ENCODE data around the gene PMPCA.

The PMPCA gene

DNA sequence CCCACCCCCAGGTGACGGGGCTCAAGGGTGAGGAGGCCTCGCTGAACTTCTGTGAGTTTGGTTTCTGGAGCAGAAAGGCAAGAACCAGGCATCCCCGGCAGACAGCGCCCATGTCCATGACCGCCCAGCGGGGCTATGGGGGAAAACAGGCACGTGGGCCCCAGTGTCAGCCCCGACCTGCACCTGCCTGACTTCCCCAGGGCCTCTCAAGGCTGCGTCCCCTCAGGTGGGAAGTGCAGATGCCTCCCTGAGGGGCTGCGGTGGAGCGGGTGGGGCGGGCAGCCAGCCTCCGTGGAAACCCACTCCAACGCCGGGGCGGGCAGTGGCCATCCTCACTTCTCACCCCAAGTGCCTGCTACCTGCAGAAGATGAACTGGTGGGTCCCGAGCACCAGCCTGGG lies 30.1 kb upstream of the PMPCA start (continued):
- no peak for TF ChIP-seq ZNF398 (tag by site-specific recombination; IDR thresholded peaks at IDR 0.05)
- TF ChIP-seq ZNF791 (tag by site-specific recombination; IDR thresholded peaks at IDR 0.05), result no peak
- TF ChIP-seq ZNF654 (tag by site-specific recombination; IDR thresholded peaks at IDR 0.05; ENCODE audit: low read depth), result no peak
- TF ChIP-seq SP2 (tag by site-specific recombination; IDR thresholded peaks at IDR 0.05), result no peak
- TF ChIP-seq, protein P1, sequence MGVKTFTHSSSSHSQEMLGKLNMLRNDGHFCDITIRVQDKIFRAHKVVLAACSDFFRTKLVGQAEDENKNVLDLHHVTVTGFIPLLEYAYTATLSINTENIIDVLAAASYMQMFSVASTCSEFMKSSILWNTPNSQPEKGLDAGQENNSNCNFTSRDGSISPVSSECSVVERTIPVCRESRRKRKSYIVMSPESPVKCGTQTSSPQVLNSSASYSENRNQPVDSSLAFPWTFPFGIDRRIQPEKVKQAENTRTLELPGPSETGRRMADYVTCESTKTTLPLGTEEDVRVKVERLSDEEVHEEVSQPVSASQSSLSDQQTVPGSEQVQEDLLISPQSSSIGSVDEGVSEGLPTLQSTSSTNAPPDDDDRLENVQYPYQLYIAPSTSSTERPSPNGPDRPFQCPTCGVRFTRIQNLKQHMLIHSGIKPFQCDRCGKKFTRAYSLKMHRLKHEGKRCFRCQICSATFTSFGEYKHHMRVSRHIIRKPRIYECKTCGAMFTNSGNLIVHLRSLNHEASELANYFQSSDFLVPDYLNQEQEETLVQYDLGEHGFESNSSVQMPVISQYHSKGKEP (tag by site-specific recombination; IDR thresholded peaks at IDR 0.05), result no peak
- TF ChIP-seq ZNF701 (tag by site-specific recombination; IDR thresholded peaks at IDR 0.05), result no peak
- no peak for TF ChIP-seq ZNF747 (tag by site-specific recombination; IDR thresholded peaks at IDR 0.05)
- TF ChIP-seq GLIS1 (tag by site-specific recombination; IDR thresholded peaks at IDR 0.05), result no peak
- TF ChIP-seq ZNF175 (tag by site-specific recombination; IDR thresholded peaks at IDR 0.05), result no peak
- TF ChIP-seq HOXD13 (CRISPR knock-in tag; IDR thresholded peaks at IDR 0.05; ENCODE audit: borderline replicate concordance), result no peak
- TF ChIP-seq ZFP69B (tag by site-specific recombination; IDR thresholded peaks at IDR 0.05), result no peak
- TF ChIP-seq ZFP41 (tag by site-specific recombination; IDR thresholded peaks at IDR 0.05; ENCODE audit: borderline replicate concordance), result no peak
- TF ChIP-seq ZNF658 (tag by site-specific recombination; IDR thresholded peaks at IDR 0.05), result no peak
- no peak for TF ChIP-seq REPIN1 (tag by site-specific recombination; IDR thresholded peaks at IDR 0.05; ENCODE audit: low read depth)
- no peak for TF ChIP-seq ZSCAN18 (tag by site-specific recombination; IDR thresholded peaks at IDR 0.05)
- no peak for TF ChIP-seq ZNF248 (tag by site-specific recombination; IDR thresholded peaks at IDR 0.05)

DNA sequence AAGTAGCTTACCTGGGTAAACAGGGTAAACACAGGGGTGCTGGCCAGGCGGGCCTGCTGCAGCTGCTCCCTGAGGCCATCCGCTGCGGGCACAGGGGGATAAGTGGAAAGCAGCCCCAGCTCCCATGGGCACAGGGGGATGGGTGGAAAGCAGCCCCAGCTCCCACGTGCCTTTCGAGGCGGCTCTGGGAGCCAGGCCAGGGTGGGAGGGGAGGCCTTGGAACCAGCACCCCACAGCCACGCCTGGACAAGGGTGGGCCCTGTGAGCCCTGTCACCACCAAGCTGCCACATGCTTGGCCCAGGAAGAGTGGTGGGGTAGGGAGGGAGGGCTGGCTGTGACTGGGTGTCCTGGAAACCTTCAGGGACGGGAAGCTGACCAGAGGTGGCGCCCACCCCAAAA lies 29.1 kb upstream of the PMPCA start:
- CTCF ChIA-PET, result no interaction called here
- peaks cover 13 to 98% of the 10 kb centered on the region in 2 experiments for H3K36me3 ChIP-seq (ENCODE audit: control insufficient read depth in 2 of 2, insufficient read depth in 1 of 2, low read length in 2 of 2)
- no peak for TF ChIP-seq ZNF449 (tag by site-specific recombination; IDR thresholded peaks at IDR 0.05)
- TF ChIP-seq ZXDB (tag by site-specific recombination; IDR thresholded peaks at IDR 0.05), result no peak
- no peak for TF ChIP-seq SETDB1 (IDR thresholded peaks at IDR 0.05; ENCODE audit: insufficient read length, low read length)
- TF ChIP-seq ZNF112 (tag by site-specific recombination; IDR thresholded peaks at IDR 0.05), result no peak
- TF ChIP-seq ZNF404 (tag by site-specific recombination; IDR thresholded peaks at IDR 0.05), result no peak
- TF ChIP-seq ZNF416 (tag by site-specific recombination; IDR thresholded peaks at IDR 0.05), result no peak
- TF ChIP-seq, protein P2, sequence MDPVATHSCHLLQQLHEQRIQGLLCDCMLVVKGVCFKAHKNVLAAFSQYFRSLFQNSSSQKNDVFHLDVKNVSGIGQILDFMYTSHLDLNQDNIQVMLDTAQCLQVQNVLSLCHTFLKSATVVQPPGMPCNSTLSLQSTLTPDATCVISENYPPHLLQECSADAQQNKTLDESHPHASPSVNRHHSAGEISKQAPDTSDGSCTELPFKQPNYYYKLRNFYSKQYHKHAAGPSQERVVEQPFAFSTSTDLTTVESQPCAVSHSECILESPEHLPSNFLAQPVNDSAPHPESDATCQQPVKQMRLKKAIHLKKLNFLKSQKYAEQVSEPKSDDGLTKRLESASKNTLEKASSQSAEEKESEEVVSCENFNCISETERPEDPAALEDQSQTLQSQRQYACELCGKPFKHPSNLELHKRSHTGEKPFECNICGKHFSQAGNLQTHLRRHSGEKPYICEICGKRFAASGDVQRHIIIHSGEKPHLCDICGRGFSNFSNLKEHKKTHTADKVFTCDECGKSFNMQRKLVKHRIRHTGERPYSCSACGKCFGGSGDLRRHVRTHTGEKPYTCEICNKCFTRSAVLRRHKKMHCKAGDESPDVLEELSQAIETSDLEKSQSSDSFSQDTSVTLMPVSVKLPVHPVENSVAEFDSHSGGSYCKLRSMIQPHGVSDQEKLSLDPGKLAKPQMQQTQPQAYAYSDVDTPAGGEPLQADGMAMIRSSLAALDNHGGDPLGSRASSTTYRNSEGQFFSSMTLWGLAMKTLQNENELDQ (tag by site-specific recombination; IDR thresholded peaks at IDR 0.05; ENCODE audit: low read depth), result no peak
- TF ChIP-seq KLF16 (tag by site-specific recombination; IDR thresholded peaks at IDR 0.05), result no peak
- TF ChIP-seq ZNF10 (tag by site-specific recombination; IDR thresholded peaks at IDR 0.05), result no peak
- no peak for TF ChIP-seq YY2 (tag by site-specific recombination; IDR thresholded peaks at IDR 0.05)
- no peak for TF ChIP-seq ZNF670 (tag by site-specific recombination; IDR thresholded peaks at IDR 0.05; ENCODE audit: low read depth)
- no peak for TF ChIP-seq ZNF555 (tag by site-specific recombination; conservative IDR thresholded peaks at IDR 0.05)
- no peak for TF ChIP-seq ZNF549 (tag by site-specific recombination; IDR thresholded peaks at IDR 0.05)

More for the DNA sequence above, 29.1 kb upstream of the PMPCA start:
- Histone ChIP-seq H3K27ac (ENCODE audit: extremely low read depth, low read depth, low read length) (no peak overlapping the region), H3K4me3 (ENCODE audit: low read depth, low read length) (no peak overlapping the region), H3K9me3 (ENCODE audit: control insufficient read depth, insufficient read depth, low read depth, low read length) (no peaks in the 10 kb centered on the region), H3K4me1 (ENCODE audit: control insufficient read depth, insufficient read depth, low read length) (no peaks in the 10 kb centered on the region)
- POLR2A ChIA-PET, result interaction anchor here (2.0 kb wide), 1 partner anchor 18 kb away, joined by 11 read pairs; the partner anchor contains the start of gene DNLZ
